ENCODE data around the gene PCDHGC5.

DNA sequence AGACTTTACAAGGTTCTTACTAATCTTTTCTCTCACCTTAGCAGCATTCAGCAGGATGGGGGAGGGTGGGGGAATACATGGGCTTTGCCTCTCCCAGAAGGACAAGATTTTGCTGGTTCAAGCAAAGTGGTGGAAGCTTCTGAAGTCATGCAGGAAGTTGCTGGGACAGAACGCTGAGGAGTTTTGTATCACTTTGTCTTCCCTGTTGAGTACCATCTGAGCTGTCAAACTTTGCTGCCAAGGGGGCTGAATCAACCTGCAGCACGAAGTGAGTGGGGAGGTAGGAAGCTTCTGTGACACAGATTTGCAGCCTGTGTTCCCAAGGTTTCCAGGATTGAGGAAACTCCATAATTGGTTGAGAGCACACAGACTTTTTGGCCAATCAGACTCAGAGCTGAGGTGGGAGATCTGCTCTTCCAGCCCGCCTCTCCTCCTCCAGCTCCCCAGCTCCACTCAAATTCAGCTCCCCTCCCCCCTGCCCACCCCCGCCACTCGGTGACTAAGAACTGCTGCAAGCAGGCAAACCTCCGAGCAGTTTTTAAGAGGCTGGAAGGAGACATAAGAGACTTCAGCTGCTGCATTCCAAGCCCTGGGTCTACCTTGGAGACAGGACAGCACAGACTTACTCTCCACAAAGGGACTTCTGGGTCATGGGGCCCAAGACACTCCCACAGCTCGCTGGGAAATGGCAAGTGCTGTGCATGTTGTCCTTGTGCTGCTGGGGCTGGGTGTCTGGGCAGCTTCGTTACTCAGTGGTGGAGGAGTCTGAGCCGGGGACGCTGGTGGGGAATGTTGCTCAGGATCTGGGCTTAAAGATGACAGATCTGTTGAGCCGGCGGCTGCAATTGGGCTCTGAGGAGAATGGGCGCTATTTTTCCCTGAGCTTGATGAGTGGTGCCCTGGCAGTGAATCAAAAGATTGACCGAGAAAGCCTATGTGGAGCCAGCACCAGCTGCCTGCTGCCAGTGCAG is at the start of gene PCDHGC5:
- TF ChIP-seq RAD21 (IDR thresholded peaks at IDR 0.05 in 1 of 2, conservative IDR thresholded peaks at IDR 0.05 in 1 of 2; ENCODE audit: low read depth in 2 of 2, low read length in 2 of 2), result no peak
- no peak for TF ChIP-seq CEBPB (IDR thresholded peaks at IDR 0.05; ENCODE audit: low read depth, low read length)
- no peak for TF ChIP-seq CREB1 (IDR thresholded peaks at IDR 0.05)
- no peak for TF ChIP-seq POLR2A (IDR thresholded peaks at IDR 0.05; ENCODE audit: control extremely low read depth in 1 of 2, low read depth in 2 of 2, low read length in 2 of 2)
- TF ChIP-seq, protein P1, sequence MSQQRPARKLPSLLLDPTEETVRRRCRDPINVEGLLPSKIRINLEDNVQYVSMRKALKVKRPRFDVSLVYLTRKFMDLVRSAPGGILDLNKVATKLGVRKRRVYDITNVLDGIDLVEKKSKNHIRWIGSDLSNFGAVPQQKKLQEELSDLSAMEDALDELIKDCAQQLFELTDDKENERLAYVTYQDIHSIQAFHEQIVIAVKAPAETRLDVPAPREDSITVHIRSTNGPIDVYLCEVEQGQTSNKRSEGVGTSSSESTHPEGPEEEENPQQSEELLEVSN (IDR thresholded peaks at IDR 0.05), result no peak
- no peak for TF ChIP-seq SP2 (IDR thresholded peaks at IDR 0.05; ENCODE audit: low read length)
- TF ChIP-seq EP300 (IDR thresholded peaks at IDR 0.05; ENCODE audit: borderline replicate concordance in 1 of 2, low read depth in 2 of 2, low read length in 2 of 2), result no peak
- TF ChIP-seq, protein P2, sequence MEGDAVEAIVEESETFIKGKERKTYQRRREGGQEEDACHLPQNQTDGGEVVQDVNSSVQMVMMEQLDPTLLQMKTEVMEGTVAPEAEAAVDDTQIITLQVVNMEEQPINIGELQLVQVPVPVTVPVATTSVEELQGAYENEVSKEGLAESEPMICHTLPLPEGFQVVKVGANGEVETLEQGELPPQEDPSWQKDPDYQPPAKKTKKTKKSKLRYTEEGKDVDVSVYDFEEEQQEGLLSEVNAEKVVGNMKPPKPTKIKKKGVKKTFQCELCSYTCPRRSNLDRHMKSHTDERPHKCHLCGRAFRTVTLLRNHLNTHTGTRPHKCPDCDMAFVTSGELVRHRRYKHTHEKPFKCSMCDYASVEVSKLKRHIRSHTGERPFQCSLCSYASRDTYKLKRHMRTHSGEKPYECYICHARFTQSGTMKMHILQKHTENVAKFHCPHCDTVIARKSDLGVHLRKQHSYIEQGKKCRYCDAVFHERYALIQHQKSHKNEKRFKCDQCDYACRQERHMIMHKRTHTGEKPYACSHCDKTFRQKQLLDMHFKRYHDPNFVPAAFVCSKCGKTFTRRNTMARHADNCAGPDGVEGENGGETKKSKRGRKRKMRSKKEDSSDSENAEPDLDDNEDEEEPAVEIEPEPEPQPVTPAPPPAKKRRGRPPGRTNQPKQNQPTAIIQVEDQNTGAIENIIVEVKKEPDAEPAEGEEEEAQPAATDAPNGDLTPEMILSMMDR (IDR thresholded peaks at IDR 0.05; ENCODE audit: control extremely low read depth in 1 of 3, insufficient read depth in 1 of 3, low read depth in 1 of 3, low read length in 3 of 3), result no peak
- no peak for TF ChIP-seq PHF8 (conservative IDR thresholded peaks at IDR 0.05; ENCODE audit: low read depth, low read length)
- no peak for TF ChIP-seq HDAC6 (IDR thresholded peaks at IDR 0.05; ENCODE audit: low read depth, low read length)
- no peak for TF ChIP-seq CHD2 (IDR thresholded peaks at IDR 0.05; ENCODE audit: low read length)

Measured in H1 (cell line).